GM18867 (cell line): ENCODE measurements around the gene LRP1B.

Experiments used
- ATAC-seq: cut with Tn5 transposase; IDR thresholded peaks from one replicate; pipeline ENCODE4 v1.9.1; 2021; ENCODE audit warnings: mild to moderate bottlenecking, moderate library complexity; ENCODE audit not compliant: unreplicated experiment

LRP1B gene

GRCh38 chr2:140869925-140870324 is 1260.9 kb downstream of the LRP1B start:
- no peak for ATAC-seq

DNA sequence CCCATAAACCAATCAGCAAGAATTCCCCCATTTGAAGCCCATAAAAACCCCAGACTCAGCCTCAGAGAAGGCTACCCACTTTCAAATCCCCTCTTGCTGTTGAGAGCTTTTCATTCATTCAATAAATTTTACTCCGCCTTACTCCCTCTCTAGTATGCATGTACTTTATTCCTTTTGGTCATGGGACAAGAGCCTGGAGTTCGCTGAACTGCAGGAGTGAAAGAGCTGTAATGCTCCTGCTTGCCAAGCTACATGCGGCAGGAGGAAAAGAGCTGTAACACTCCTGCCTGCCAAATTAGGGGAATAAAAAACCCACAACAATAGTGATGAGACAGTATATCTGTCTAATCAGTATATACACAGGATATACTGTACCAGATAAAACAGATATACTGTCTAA is 1261.7 kb downstream of the LRP1B start:
- no peak for ATAC-seq

GRCh38 chr2:140865837-140866236 is 1265.0 kb downstream of the LRP1B start:
- no peak for ATAC-seq

- ATAC-seq, result peak; percentile 62
Measured at GRCh38 chr2:140863713-140864112, 1267.1 kb downstream of the LRP1B start.

DNA sequence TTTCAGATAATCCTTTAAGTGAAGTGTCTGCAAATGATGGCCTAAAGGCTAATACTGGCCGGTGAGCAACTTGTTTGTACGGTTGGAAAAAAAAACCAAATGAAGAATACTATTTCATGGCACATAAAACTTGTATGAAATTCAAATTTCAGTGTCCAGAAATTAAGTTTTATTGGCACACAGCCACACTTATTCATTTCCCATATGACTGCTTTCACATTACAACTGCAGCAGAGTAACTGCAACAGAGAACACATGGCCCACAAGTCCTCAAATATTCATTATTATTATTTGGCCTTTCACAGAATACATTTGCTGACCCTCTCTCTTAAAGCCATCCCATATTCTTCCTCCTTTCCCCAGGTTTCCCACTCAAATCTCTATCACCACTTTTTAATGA is 1268.6 kb downstream of the LRP1B start:
- ATAC-seq, result no peak

DNA sequence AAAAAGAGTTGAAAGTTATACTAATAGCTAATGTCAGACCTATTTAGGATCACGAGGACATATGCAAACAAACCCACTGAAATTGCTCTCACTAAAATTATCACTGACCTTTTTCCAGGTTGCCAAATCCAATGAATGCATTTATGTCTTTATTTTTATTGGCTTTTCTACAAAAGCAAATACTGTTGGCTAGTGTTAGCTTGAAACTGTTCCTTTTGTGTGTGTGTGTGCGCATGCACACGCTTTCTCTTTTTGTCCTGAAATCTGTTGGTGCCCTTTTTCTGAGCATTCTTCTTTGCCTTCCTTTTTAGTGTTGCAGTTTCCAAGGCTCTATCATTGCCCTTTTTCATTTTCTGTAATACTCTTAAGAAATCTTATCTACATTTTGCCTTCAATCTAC is 1269.2 kb downstream of the LRP1B start:
- no peak for ATAC-seq

GRCh38 chr2:140855471-140855870 is 1275.3 kb downstream of the LRP1B start:
- ATAC-seq, result no peak

GRCh38 chr2:140851258-140851981 is 1279.4 kb downstream of the LRP1B start:
- no peak for ATAC-seq

- no peak for ATAC-seq
Measured at GRCh38 chr2:140843186-140843585, 1287.6 kb downstream of the LRP1B start.

GRCh38 chr2:140842110-140842509 is 1288.7 kb downstream of the LRP1B start:
- no peak for ATAC-seq

GRCh38 chr2:140841141-140841540 is 1289.7 kb downstream of the LRP1B start:
- ATAC-seq, result no peak

- ATAC-seq, result no peak
Measured at GRCh38 chr2:140836826-140837225, 1294.0 kb downstream of the LRP1B start.

DNA sequence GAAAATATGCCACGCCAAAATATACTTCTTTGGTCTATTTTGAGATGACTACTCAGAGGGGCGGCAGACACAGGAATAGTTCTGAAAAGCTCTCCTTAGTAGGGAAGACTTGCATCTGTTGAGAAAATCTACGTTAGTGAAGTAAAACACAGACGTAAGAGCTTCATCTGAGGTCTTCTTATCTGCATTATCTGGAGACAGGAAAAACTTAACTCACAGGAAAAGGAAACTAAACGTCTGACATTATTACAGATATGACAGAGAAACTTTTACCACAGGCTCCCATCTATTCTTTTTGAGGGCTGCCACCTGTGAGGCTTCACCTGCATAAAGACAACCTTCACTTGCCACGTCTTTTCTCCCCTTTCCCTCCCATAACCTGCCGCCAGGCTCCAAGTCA is 1295.7 kb downstream of the LRP1B start:
- no peak for ATAC-seq

- no peak for ATAC-seq
Measured at GRCh38 chr2:140814141-140814540, 1316.7 kb downstream of the LRP1B start.

GRCh38 chr2:140808820-140809219 is 1322.0 kb downstream of the LRP1B start:
- peak; percentile 91 for ATAC-seq

- no peak for ATAC-seq
Measured at GRCh38 chr2:140808211-140808610, 1322.6 kb downstream of the LRP1B start.

- no peak for ATAC-seq
Measured at GRCh38 chr2:140804700-140805260, 1326.0 kb downstream of the LRP1B start.

DNA sequence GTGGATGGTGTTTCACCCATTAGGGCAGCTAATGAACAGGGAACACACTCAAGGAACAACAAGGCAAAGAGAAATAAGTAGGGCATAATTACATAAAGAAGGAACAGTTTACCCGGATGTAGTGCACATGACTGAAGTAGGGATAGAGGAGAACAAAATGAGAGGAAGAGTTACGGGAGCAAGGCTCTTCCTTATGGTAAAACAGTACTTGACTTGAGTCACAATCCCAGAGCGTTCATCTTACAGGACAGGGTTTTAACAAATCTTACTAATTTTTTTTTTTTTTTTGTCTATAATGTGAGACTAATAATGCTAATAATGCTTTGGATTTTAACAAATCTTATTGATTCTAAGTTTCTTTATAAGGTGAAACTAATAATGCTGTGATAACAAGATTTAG is 1329.5 kb downstream of the LRP1B start:
- no peak for ATAC-seq

GRCh38 chr2:140797718-140798117 is 1333.1 kb downstream of the LRP1B start:
- peak; percentile 92 for ATAC-seq

- ATAC-seq, result no peak
Measured at GRCh38 chr2:140791802-140792201, 1339.0 kb downstream of the LRP1B start.

DNA sequence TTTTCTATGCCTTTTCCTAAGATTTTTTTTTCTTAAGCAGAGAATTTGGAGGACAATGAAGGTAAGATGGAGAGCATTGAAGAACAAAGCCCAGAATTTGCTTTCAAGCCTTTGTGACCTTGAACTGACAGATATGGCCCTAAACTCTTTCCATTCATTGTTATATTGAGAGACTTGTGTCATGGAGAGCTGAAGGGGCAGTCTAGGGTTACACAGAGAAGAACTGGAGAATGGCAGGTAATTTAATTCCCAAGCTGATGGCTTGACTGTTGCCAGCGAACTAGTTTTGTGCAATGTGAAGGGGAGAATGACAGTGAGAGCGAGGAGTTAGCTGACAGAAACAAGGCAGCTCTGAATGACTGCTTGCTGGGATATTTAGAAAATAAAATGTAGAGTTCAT is 1344.2 kb downstream of the LRP1B start:
- ATAC-seq, result no peak

DNA sequence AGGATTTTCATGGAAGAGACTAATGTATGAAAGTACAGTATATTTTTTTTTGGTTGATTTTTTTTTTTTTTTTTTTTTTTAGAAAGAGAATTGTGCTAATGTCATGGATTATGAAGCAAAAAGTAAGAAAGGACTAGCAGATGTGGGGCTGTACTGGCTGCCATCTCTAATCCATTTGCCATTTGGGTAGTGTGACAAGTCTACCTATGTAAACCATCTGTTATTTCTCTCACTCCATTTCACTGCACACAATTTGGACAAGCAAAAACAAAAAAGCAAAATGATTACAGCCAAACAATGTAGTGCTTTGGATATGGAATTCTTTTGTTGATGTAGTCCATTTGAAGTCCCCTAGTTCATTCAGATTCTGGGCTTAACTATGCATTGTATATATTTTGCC is 1355.4 kb downstream of the LRP1B start:
- ATAC-seq, result no peak

DNA sequence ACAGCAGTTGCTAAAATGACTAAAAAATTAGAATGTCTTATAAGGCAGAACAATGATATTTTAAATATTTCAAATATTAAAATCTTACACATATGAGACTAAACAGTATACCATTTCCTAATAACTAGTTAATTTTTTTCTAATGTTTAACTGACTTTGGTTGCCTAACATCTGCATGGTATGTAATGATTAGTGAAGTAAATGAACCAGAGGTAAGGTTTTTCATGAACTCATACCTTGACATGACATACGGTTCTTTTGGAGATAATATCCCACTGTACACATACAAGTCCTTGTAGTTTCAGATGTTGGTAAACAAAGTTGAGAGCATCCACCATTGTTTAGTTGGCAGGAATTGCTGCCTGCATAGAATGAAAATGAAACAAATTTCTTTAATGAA is 1360.2 kb downstream of the LRP1B start:
- no peak for ATAC-seq
